Mesenchymal stem cell (in vitro differentiated cells and primary cell): ENCODE measurements around the gene DYSF.

Experiments used
- DNase-seq: peaks from one replicate; pipeline ENCODE4 v3.0.0-alpha.2; 2013
- H2AFZ ChIP-seq: one replicate; pipeline ENCODE4 v1.6.1; 2013; ENCODE audit warnings: low read depth, mild to moderate bottlenecking, control low read depth, inconsistent platforms, low read length, moderate library complexity
- H2AK5ac ChIP-seq: 2 replicates; pipeline ENCODE4 v1.6.1; 2013; ENCODE audit warnings: low read length, moderate library complexity, mild to moderate bottlenecking, inconsistent platforms; ENCODE audit not compliant: severe bottlenecking
- H2BK120ac ChIP-seq: one replicate; pipeline ENCODE4 v1.6.1; 2013; ENCODE audit warnings: low read depth, mild to moderate bottlenecking, inconsistent platforms, low read length, moderate library complexity
- H2BK12ac ChIP-seq, 2 experiments: one replicate each; pipeline ENCODE4 v1.6.1; 2013; ENCODE audit warnings: inconsistent platforms in 2 of 2, low read length in 2 of 2, mild to moderate bottlenecking in 2 of 2, moderate library complexity in 2 of 2, control low read depth in 1 of 2
- H2BK15ac ChIP-seq: one replicate; pipeline ENCODE4 v1.6.1; 2013; ENCODE audit warnings: mild to moderate bottlenecking, low read depth, inconsistent platforms; ENCODE audit not compliant: poor library complexity, severe bottlenecking
- H2BK5ac ChIP-seq: 2 replicates; pipeline ENCODE4 v1.6.1; 2013; ENCODE audit warnings: low read depth, mild to moderate bottlenecking, low read length, control low read depth, inconsistent platforms; ENCODE audit not compliant: poor library complexity, severe bottlenecking
- H3K14ac ChIP-seq, 2 experiments: one replicate each; pipeline ENCODE4 v1.6.1; 2013; ENCODE audit warnings: inconsistent platforms in 2 of 2, low read length in 2 of 2, control low read depth in 1 of 2, mild to moderate bottlenecking in 1 of 2, moderate library complexity in 1 of 2
- H3K18ac ChIP-seq, 2 experiments: one replicate each; pipeline ENCODE4 v1.6.1; 2013; ENCODE audit warnings: inconsistent platforms in 2 of 2, low read length in 2 of 2, control low read depth in 1 of 2, low read depth in 1 of 2, mild to moderate bottlenecking in 1 of 2
- H3K23ac ChIP-seq, 2 experiments: one replicate each; pipeline ENCODE4 v1.6.1; 2013; ENCODE audit warnings: inconsistent platforms in 2 of 2, low read length in 2 of 2, mild to moderate bottlenecking in 2 of 2, moderate library complexity in 2 of 2, control low read depth in 1 of 2
- H3K27ac ChIP-seq: 2 replicates; pipeline ENCODE4 v1.5.1; 2013; ENCODE audit warnings: mild to moderate bottlenecking, moderate library complexity, low read length, control low read depth, inconsistent platforms; ENCODE audit not compliant: poor library complexity, severe bottlenecking
- H3K27me3 ChIP-seq, 2 experiments: 2 replicates each; pipeline versions ENCODE4 v1.6.1 to v1.7.0; 2013; ENCODE audit warnings: low read length in 2 of 2, mild to moderate bottlenecking in 2 of 2, moderate library complexity in 2 of 2, control low read depth in 1 of 2, inconsistent platforms in 1 of 2; ENCODE audit not compliant: control insufficient read depth in 1 of 2, insufficient read depth in 1 of 2
- H3K36me3 ChIP-seq, 2 experiments: 2 replicates each; pipeline versions ENCODE4 v1.6.1 to v1.7.0; 2013; ENCODE audit warnings: low read length in 2 of 2, control low read depth in 1 of 2, inconsistent platforms in 1 of 2, low read depth in 1 of 2, mild to moderate bottlenecking in 1 of 2; ENCODE audit not compliant: insufficient read depth in 2 of 2, control insufficient read depth in 1 of 2
- H3K4ac ChIP-seq, 2 experiments: one replicate each; pipeline ENCODE4 v1.6.1; 2013; ENCODE audit warnings: inconsistent platforms in 2 of 2, low read length in 2 of 2, mild to moderate bottlenecking in 2 of 2, moderate library complexity in 2 of 2, control low read depth in 1 of 2, low read depth in 1 of 2
- H3K4me1 ChIP-seq: 2 replicates; pipeline ENCODE4 v1.6.1; 2013; ENCODE audit warnings: low read depth, low read length, control low read depth; ENCODE audit not compliant: control insufficient read depth, insufficient read depth
- H3K4me2 ChIP-seq: 2 replicates; pipeline ENCODE4 v1.6.1; 2013; ENCODE audit warnings: low read length, mild to moderate bottlenecking, inconsistent platforms; ENCODE audit not compliant: poor library complexity, severe bottlenecking
- H3K4me3 ChIP-seq, 2 experiments: 2 replicates each; pipeline versions ENCODE4 v1.5.1 to v1.7.0; 2013; ENCODE audit warnings: low read length in 2 of 2, mild to moderate bottlenecking in 2 of 2, control low read depth in 1 of 2, low read depth in 1 of 2; ENCODE audit not compliant: insufficient read depth in 1 of 2
- H3K79me1 ChIP-seq: replicated peaks from 2 replicates; pipeline ENCODE4 v1.6.1; 2013; ENCODE audit warnings: mild to moderate bottlenecking, control low read depth, low read length, inconsistent platforms; ENCODE audit not compliant: poor library complexity, severe bottlenecking
- H3K9ac ChIP-seq: 2 replicates; pipeline ENCODE4 v1.7.0; 2013; ENCODE audit warnings: mild to moderate bottlenecking, low read length, moderate library complexity
- H3K9me3 ChIP-seq: 2 replicates; pipeline ENCODE4 v1.7.0; 2013; ENCODE audit warnings: mild to moderate bottlenecking, low read length; ENCODE audit not compliant: control insufficient read depth
- H4K8ac ChIP-seq: one replicate; pipeline ENCODE4 v1.6.1; 2013; ENCODE audit warnings: inconsistent platforms, mild to moderate bottlenecking, low read length, moderate library complexity
- H4K91ac ChIP-seq: one replicate; pipeline ENCODE4 v1.6.1; 2013; ENCODE audit warnings: mild to moderate bottlenecking, low read length, inconsistent platforms
- WGBS: methylation state at CpG from one replicate; pipeline ENCODE4 v1.1.7; 2013; ENCODE audit warnings: mixed read lengths; 5-methylcytosine and 5-hydroxymethylcytosine counted together

DYSF gene

GRCh38 chr2:71683666-71684065 is 230.3 kb downstream of the DYSF start:
- H3K4ac ChIP-seq, result no peak overlapping the region
- no peaks in the 10 kb centered on the region for H3K79me1 ChIP-seq
- no peak overlapping the region for H2BK120ac ChIP-seq
- H3K9me3 ChIP-seq, result no peaks in the 10 kb centered on the region
- WGBS, result 100% methylated on average over 1 of the region's 1 CpG
- no peak overlapping the region for H3K23ac ChIP-seq
- H3K36me3 ChIP-seq, result peaks cover 0 to 85% of the 10 kb centered on the region in 2 experiments
- H3K27ac ChIP-seq, result no peak overlapping the region
- H2AK5ac ChIP-seq, result no peak overlapping the region
- peaks cover 9% of the 10 kb centered on the region for H3K4me1 ChIP-seq
- no peak overlapping the region for H2BK12ac ChIP-seq
- H2BK15ac ChIP-seq, result no peak overlapping the region
- no peak overlapping the region for H4K91ac ChIP-seq
- H2AFZ ChIP-seq, result no peak overlapping the region
- H3K27me3 ChIP-seq, result peaks cover 0 to 58% of the 10 kb centered on the region in 2 experiments
- H3K14ac ChIP-seq, result no peak overlapping the region
- H3K4me3 ChIP-seq, result no peak overlapping the region
- no peak overlapping the region for H2BK5ac ChIP-seq
- H3K9ac ChIP-seq, result no peak overlapping the region
- no peak overlapping the region for H4K8ac ChIP-seq
- no peak overlapping the region for H3K18ac ChIP-seq
- no peak overlapping the region for H3K4me2 ChIP-seq
- no peak for DNase-seq

- peak overlapping the region in 1 of 2 experiments; percentile 49 for H3K14ac ChIP-seq
- no peak overlapping the region for H2BK120ac ChIP-seq
- H3K23ac ChIP-seq, result no peak overlapping the region
- 87% methylated on average over 13 of the region's 13 CpGs for WGBS
- no peak overlapping the region for H3K4me2 ChIP-seq
- H3K79me1 ChIP-seq, result no peaks in the 10 kb centered on the region
- no peak overlapping the region for H2AFZ ChIP-seq
- H4K8ac ChIP-seq, result peak overlapping the region; percentile 28
- H2BK5ac ChIP-seq, result no peak overlapping the region
- no peak overlapping the region for H2BK12ac ChIP-seq
- no peak overlapping the region for H3K18ac ChIP-seq
- no peak overlapping the region for H3K4me3 ChIP-seq
- peaks cover 0 to 58% of the 10 kb centered on the region in 2 experiments for H3K27me3 ChIP-seq
- no peak overlapping the region for H2AK5ac ChIP-seq
- peak overlapping the region; percentile 32 for H4K91ac ChIP-seq
- peaks cover 0 to 83% of the 10 kb centered on the region in 2 experiments for H3K36me3 ChIP-seq
- no peak overlapping the region for H3K4ac ChIP-seq
- no peak for DNase-seq
- no peaks in the 10 kb centered on the region for H3K9me3 ChIP-seq
- peaks cover 9% of the 10 kb centered on the region for H3K4me1 ChIP-seq
- no peak overlapping the region for H3K9ac ChIP-seq
- H3K27ac ChIP-seq, result no peak overlapping the region
- no peak overlapping the region for H2BK15ac ChIP-seq
Measured at GRCh38 chr2:71684226-71685072, 231.1 kb downstream of the DYSF start.

GRCh38 chr2:71685073-71685848 is 231.9 kb downstream of the DYSF start:
- Histone ChIP-seq H3K36me3 (peaks cover 0 to 89% of the 10 kb centered on the region in 2 experiments), H4K91ac (no peak overlapping the region), H3K18ac (no peak overlapping the region), H2BK12ac (no peak overlapping the region), H2BK15ac (no peak overlapping the region), H2BK120ac (no peak overlapping the region), H3K4ac (no peak overlapping the region), H3K23ac (no peak overlapping the region), H3K4me3 (no peak overlapping the region), H2BK5ac (no peak overlapping the region), H4K8ac (peak overlapping the region; percentile 28), H3K14ac (peak overlapping the region in 1 of 2 experiments; percentile 18), H3K9ac (no peak overlapping the region), H3K4me1 (peaks cover 9% of the 10 kb centered on the region), H2AFZ (no peak overlapping the region), H3K79me1 (no peaks in the 10 kb centered on the region), H3K27ac (no peak overlapping the region), H3K9me3 (no peaks in the 10 kb centered on the region), H2AK5ac (no peak overlapping the region), H3K27me3 (peaks cover 0 to 64% of the 10 kb centered on the region in 2 experiments), H3K4me2 (no peak overlapping the region)
- no peak for DNase-seq
- WGBS, result 95% methylated on average over 9 of the region's 10 CpGs
